HG03159 (cell line): Measurements from ENCODE around the gene TSPAN11.
"Not testable (repeated sequence)": the region's sequence is repeated elsewhere in the genome, so short reads cannot be mapped to it uniquely, and the experiment has no call there.

ENCODE experiments used
- ATAC-seq: cut with Tn5 transposase; IDR thresholded peaks from one replicate; pipeline ENCODE4 v1.9.1; 2021; ENCODE audit warnings: mild to moderate bottlenecking, moderate library complexity; ENCODE audit not compliant: unreplicated experiment

TSPAN11 gene

GRCh38 chr12:31017535-31017934 is 91.0 kb downstream of the TSPAN11 start:
- ATAC-seq, result no peak

- ATAC-seq, result no peak
Measured at GRCh38 chr12:31018106-31018789, 91.7 kb downstream of the TSPAN11 start.

- ATAC-seq, result no peak
Measured at GRCh38 chr12:31018790-31019505, 92.4 kb downstream of the TSPAN11 start.

DNA sequence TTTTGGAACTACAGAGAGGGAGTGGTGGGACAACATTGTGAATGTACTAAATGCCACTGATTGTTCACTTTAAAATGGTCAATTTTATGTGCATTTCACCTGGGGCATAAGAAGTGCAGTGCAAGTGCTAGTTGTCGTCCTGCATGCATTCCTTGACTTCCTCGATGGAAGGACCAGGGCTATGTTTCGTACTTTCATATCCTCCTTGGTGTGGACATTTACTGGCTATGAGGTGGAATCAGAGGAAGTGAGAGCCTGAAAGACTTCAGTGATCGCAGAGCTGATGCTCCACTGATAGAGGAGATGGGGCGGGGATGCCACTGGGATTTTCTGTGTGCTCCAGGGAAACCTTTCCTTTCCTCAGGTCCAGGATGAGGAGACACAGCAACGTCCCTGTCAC is 93.0 kb downstream of the TSPAN11 start:
- no peak for ATAC-seq

GRCh38 chr12:31019976-31020375 is 93.4 kb downstream of the TSPAN11 start:
- ATAC-seq, result no peak

GRCh38 chr12:31020385-31021166 is 94.0 kb downstream of the TSPAN11 start:
- no peak for ATAC-seq

DNA sequence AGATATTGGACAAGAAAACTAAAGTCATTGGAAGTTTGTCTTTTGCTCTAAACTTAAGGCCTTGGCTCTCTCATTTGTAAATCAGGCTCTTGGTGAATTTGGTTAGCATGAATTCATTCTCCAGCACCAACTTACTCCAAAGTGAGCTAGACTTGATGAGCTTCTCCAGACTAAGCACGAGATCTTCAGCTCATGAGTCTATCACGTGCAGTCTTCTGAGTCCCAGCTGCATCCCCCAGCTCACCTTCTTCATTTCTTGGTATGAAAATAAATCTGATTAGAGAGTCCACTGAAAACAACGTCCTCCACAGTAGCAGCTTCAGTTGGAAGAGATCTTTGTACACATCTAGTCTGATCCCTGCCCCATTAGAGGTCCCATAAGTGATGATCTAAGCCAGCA is 94.6 kb downstream of the TSPAN11 start:
- ATAC-seq, result no peak

DNA sequence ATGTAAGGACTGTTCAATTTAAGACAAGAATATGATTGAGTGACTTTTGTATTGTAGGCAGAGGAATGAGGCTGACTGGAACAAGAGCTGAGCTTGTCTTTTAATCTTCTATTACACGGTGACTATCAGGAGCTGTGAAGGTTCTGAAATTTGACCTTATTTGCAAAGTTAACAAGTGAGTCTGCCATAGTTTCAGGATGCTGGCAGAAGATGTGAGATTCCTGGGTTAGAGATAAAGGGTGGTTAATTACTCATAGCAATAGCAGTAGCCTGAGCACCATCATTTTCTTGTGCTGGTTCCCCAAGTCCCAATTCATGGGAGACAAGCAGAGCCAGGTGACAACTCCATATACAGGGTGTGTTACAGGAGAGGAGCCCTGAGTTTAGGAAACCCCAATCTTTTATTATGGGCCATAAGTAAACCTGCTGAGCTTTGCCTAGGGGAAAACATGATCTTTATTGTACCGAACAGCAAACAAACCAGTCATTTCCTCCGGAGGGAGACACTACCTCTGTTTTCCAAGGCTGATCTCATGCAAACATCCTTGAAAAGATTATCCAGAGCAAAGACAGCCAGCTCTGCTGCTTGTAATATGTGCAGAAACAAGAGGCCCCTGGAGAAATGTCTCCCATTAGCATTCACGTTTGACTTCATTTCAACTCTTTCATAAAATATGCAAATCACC is 95.4 kb downstream of the TSPAN11 start:
- no peak for ATAC-seq

GRCh38 chr12:31023271-31023724 is 96.8 kb downstream of the TSPAN11 start:
- ATAC-seq, result no peak

DNA sequence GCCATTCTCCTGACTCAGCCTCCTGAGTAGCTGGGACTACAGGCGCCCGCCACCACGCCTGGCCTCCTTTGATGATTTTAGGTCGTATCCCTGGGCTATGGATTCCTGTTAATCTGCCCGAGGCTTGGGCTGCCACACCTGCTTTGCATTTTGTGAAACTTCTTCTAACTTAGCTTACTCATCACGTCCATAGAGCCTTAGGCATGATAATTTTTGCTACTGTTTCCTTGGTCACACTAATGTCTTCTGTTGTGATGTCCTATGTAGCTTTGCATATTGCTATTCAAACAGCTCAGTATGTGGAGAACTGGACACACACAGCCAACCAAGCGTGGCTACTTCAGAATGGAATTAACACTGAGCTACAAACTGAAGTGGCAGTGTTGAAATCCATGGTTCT is 99.7 kb downstream of the TSPAN11 start:
- ATAC-seq, result no peak

DNA sequence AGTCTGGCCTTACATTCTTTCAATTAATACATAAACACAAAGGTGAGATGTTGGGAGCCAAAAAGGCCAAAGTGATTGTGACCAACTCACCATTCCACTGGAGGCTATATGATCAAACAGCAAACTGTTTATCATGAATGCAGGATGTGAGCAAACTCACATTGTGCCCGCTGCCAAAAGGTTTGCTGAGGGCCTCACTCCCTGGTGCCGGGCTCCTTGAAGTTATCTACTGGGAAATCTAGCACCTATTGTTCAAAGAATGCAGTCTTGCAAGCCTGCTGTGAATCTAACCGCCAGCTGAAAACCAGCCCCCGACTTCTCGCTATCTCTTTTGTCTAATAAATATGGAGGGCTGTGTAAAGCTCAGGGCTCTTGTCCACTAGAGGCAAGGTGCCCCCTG is 100.5 kb downstream of the TSPAN11 start:
- ATAC-seq, result not testable (repeated sequence)

- ATAC-seq, result no peak
Measured at GRCh38 chr12:31029468-31029867, 102.9 kb downstream of the TSPAN11 start.

DNA sequence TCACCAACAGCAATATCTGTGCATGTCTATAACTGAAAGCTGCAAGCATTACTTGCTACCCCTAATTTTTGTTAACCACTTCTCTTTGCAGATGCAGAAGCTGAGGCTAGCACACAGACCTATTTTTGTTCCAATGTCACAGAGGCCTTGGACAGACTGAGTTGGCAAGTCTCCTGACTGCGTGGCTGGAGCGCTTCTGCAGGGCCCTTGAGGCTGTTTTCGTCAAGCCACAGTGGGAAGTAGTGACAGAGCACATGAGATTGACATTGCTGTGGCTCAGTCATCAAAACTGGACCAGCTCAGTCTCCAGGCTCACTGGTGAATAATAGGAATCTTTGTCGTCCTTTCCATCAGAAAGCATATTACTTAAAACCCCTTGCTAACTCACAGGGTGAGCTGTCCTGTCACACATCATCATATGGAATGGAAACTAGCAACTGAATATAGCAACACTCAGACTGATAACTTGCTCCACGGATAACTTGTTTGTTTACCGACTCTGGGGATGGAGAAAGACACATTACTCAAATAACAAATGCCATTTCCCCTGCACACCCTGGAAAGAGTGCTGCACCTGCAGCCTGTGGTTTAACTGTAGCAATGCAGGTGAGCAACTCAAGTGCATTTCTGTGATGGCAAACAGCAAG is 103.5 kb downstream of the TSPAN11 start:
- no peak for ATAC-seq

DNA sequence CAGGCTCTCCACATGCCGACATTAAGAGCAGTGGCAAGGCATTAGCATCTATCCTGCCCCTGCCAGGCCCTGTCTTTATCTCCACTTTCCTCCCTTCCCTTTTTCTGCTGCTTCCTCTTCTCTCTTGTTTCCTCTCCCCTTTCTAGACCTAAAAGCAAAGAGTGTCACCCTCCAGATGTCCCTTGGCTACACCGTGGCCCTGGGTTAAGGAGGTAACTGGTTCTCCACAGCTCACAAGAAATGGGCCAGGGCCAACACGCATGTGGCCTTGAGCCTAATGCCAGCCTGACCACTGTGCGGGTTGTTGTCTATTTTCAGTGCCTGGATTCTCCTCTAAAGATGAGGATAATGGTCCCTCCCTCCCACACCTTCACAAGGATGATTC is 105.4 kb downstream of the TSPAN11 start:
- no peak for ATAC-seq

- ATAC-seq, result no peak
Measured at GRCh38 chr12:31033146-31033545, 106.6 kb downstream of the TSPAN11 start.

DNA sequence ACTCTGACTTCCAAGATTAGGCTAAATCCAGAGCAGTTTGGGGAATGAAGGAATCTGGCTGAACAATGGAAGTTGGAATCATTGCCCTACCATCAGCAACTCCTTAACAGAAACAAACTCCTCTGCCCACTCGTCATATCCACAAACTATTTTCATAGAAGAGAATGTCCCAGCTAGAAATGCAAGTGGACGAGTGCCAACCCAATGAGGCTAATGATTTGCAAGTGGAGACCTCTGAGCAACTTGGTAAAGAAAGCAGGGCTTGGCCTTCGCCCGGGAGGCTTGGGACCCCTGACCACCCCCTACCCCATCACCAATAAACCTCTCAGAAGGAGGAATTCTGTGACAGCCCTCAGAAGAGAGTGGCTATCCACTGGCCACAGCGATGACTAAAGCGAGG is 107.1 kb downstream of the TSPAN11 start:
- ATAC-seq, result no peak

GRCh38 chr12:31034372-31034771 is 107.8 kb downstream of the TSPAN11 start:
- no peak for ATAC-seq

DNA sequence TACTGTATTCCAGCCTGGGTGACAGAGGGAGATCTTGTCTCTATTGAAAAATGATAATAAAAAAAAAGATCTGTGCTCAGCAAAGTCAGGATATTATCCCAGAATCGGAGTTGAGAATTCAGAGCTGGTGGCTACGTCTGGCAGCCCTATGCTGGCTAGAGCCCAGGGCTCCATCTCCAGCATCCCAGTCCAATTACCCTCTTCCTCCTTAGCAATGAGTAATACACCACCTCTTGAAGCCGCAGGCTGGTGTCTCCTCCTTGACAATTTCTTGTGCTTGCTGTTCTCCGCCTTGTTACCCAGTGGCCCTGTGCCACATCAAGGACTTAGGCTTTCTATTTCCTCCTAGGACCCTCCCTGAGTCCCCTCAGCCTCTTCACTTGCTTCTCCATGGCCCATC is 108.7 kb downstream of the TSPAN11 start:
- no peak for ATAC-seq

DNA sequence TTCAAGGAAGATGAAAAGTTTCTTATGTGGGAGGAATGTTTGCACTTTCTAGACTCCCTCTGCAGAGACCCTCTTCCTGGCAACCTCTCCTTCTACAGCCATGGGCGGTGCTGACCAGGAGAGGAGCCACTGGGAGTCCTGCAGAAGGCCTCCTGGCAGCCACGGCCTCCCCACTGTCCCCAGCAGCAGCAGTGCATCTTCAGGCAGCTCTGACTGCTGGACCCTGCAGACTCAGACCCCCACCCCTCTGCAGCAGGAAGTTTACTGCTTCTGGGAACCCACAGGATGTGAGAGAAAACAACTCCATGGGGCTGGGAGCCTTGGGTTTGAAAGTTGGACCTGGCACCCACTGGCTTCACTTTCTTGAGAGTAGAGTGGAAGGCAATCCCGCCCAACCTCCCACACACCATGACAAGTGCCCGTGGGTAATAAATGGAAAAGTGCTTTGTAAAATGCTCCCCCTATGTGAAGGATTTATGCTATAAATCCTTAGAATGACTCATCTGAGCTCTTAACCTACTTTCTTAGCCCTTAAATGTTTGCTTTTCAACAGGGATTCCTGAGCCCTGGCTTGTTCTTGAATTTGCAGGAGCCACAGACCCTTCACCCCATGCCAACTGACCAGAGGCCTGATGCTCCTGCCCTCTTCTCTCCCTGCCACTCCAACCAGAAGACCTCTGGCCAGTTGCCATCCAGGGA is 109.6 kb downstream of the TSPAN11 start:
- ATAC-seq, result no peak

GRCh38 chr12:31037028-31037427 is 110.5 kb downstream of the TSPAN11 start:
- ATAC-seq, result no peak
